GM20000 (cell line): Measurements from ENCODE around the gene FBXO8.

ENCODE experiments used
- DNase-seq: peaks from one replicate; pipeline ENCODE4 v3.0.0; 2012; ENCODE audit warnings: low spot score
- CTCF ChIP-seq: IDR thresholded peaks from 2 replicates; pipeline ENCODE4 v1.5.1; 2012; ENCODE audit warnings: mild to moderate bottlenecking, control low read depth; ENCODE audit errors: extremely low read depth, missing control alignments

FBXO8 gene

GRCh38 chr4:174283507-174284471 is at the start of gene FBXO8, which contains the start of gene CEP44:
Gene FBXO8, minus strand, starts transcription at chr4:174283667. Its CDS starts 20,575 bp downstream, at chr4:174263092.
Gene CEP44, plus strand, starts transcription at chr4:174283911. Its CDS starts 15,211 bp downstream, at chr4:174299122.
- TF ChIP-seq CTCF: no peak
- peak; percentile 64 for DNase-seq

GRCh38 chr4:174332741-174333493 is 49.5 kb upstream of the FBXO8 start:
- no peak for DNase-seq
- TF ChIP-seq CTCF: no peak

GRCh38 chr4:174324725-174325124 is 41.3 kb upstream of the FBXO8 start:
- TF ChIP-seq CTCF: no peak
- DNase-seq: no peak

- no peak for DNase-seq
- no peak for TF ChIP-seq CTCF
Measured at GRCh38 chr4:174324236-174324635, 40.8 kb upstream of the FBXO8 start.

- no peak for TF ChIP-seq CTCF
- no peak for DNase-seq
Measured at GRCh38 chr4:174320494-174321199, 37.2 kb upstream of the FBXO8 start.

- peak; percentile 37 for TF ChIP-seq CTCF
- peak; percentile 29 for DNase-seq
Measured at GRCh38 chr4:174318829-174319764, 35.6 kb upstream of the FBXO8 start.
